WTC11 (cell line): ENCODE results near the gene SPHK1. TPM values are rescaled to one million over a fixed set of nuclear protein-coding genes. Genes with fewer than 3 reads are reported as not detected.

ENCODE experiments used
- ATAC-seq: fragments of 200-7000 bp; cut with Tn5 transposase; 2 replicates; pipeline ENCODE4 v1.10.0; 2021; ENCODE audit warnings: mild to moderate bottlenecking, moderate library complexity
- CTCF ChIA-PET: fragments of 300-600 bp; sonication (Branson Sonifier 250); formaldehyde crosslinking; loops from one replicate; lab custom pipeline; 2021; ENCODE audit warnings: antibody characterized with exemption; lab: Charles Lee
- POLR2A ChIA-PET: fragments of 350-600 bp; sonication (Branson Sonifier 250); formaldehyde crosslinking; loops from one replicate; lab custom pipeline; 2021; ENCODE audit warnings: antibody characterized with exemption; lab: Charles Lee
- DNase-seq: peaks from one replicate; pipeline ENCODE4 v3.0.0; 2021; ENCODE audit warnings: low spot score
- H3K27ac Mint-ChIP-seq: 2 replicates; pipeline ENCODE4 v1.8.0; 2021; ENCODE audit warnings: mixed read lengths
- H3K27me3 Mint-ChIP-seq: 2 replicates; pipeline ENCODE4 v1.8.0; 2021; ENCODE audit warnings: low read depth, mild to moderate bottlenecking, moderate library complexity, mixed read lengths
- H3K36me3 Mint-ChIP-seq: 2 replicates; pipeline ENCODE4 v1.8.0; 2021; ENCODE audit warnings: mixed read lengths
- H3K4me1 Mint-ChIP-seq: 2 replicates; pipeline ENCODE4 v1.8.0; 2022; ENCODE audit warnings: mixed read lengths
- H3K4me3 Mint-ChIP-seq: 2 replicates; pipeline ENCODE4 v1.8.0; 2021; ENCODE audit warnings: mild to moderate bottlenecking, moderate library complexity, mixed read lengths
- H3K9me3 Mint-ChIP-seq: 2 replicates; pipeline ENCODE4 v1.8.0; 2021; ENCODE audit warnings: mixed read lengths
- ATF3 ChIP-seq: sonication (generic); formaldehyde crosslinking; conservative IDR thresholded peaks from 2 replicates; pipeline ENCODE4 v1.8.1; 2022; ENCODE audit warnings: mild to moderate bottlenecking, missing genetic modification reagents
- CREB1 ChIP-seq: sonication (generic); formaldehyde crosslinking; IDR thresholded peaks from 2 replicates; pipeline ENCODE4 v1.8.0; 2023; ENCODE audit warnings: mild to moderate bottlenecking, missing genetic modification reagents
- FOXJ3 ChIP-seq: sonication (generic); formaldehyde crosslinking; IDR thresholded peaks from 2 replicates; pipeline ENCODE4 v1.9.0; 2021; ENCODE audit warnings: missing genetic modification reagents, mild to moderate bottlenecking, borderline replicate concordance
- FOXK1 ChIP-seq: sonication (generic); formaldehyde crosslinking; IDR thresholded peaks from 2 replicates; pipeline ENCODE4 v1.8.0; 2022; ENCODE audit warnings: mild to moderate bottlenecking, moderate library complexity, missing genetic modification reagents
- HMGXB4 ChIP-seq: sonication (generic); formaldehyde crosslinking; IDR thresholded peaks from 2 replicates; pipeline ENCODE4 v1.8.1; 2023; ENCODE audit warnings: mild to moderate bottlenecking, moderate library complexity, missing genetic modification reagents
- MXD4 ChIP-seq: fragments of 250-450 bp; sonication (Bioruptor Pico); IDR thresholded peaks from 2 replicates; pipeline ENCODE4 v1.8.0; 2021; ENCODE audit warnings: mild to moderate bottlenecking, moderate library complexity, borderline replicate concordance
- MYBL2 ChIP-seq: sonication (generic); formaldehyde crosslinking; IDR thresholded peaks from 2 replicates; pipeline ENCODE4 v1.8.1; 2023; ENCODE audit warnings: mild to moderate bottlenecking, moderate library complexity, missing genetic modification reagents
- NFE2L1 ChIP-seq: sonication (generic); formaldehyde crosslinking; IDR thresholded peaks from 2 replicates; pipeline ENCODE4 v1.8.1; 2023; ENCODE audit warnings: missing genetic modification reagents
- NR1H2 ChIP-seq: sonication (generic); formaldehyde crosslinking; IDR thresholded peaks from 2 replicates; pipeline ENCODE4 v1.9.0; 2021; ENCODE audit warnings: mild to moderate bottlenecking, moderate library complexity, missing genetic modification reagents
- PRRX2 ChIP-seq: fragments of 250-450 bp; sonication (Bioruptor Pico); IDR thresholded peaks from 2 replicates; pipeline ENCODE4 v1.8.0; 2021; ENCODE audit warnings: mild to moderate bottlenecking
- SOX15 ChIP-seq: fragments of 250-450 bp; sonication (Bioruptor Pico); IDR thresholded peaks from 2 replicates; pipeline ENCODE4 v1.9.0; 2021; ENCODE audit warnings: mild to moderate bottlenecking
- STAT6 ChIP-seq: sonication (generic); formaldehyde crosslinking; conservative IDR thresholded peaks from 2 replicates; pipeline ENCODE4 v1.8.1; 2023; ENCODE audit warnings: mild to moderate bottlenecking, low read depth, missing genetic modification reagents, moderate library complexity
- ZNF121 ChIP-seq: sonication (generic); formaldehyde crosslinking; IDR thresholded peaks from 2 replicates; pipeline ENCODE4 v1.8.0; 2023; ENCODE audit warnings: missing genetic modification reagents
- ZNF263 ChIP-seq: sonication (generic); formaldehyde crosslinking; IDR thresholded peaks from 2 replicates; pipeline ENCODE4 v1.8.1; 2022; ENCODE audit warnings: low read depth, mild to moderate bottlenecking, moderate library complexity, missing genetic modification reagents
- ZNF317 ChIP-seq: sonication (generic); formaldehyde crosslinking; IDR thresholded peaks from 2 replicates; pipeline ENCODE4 v1.8.1; 2023; ENCODE audit warnings: low read depth, mild to moderate bottlenecking, moderate library complexity, missing genetic modification reagents, borderline replicate concordance
- ZNF671 ChIP-seq: fragments of 250-450 bp; sonication (Bioruptor Pico); IDR thresholded peaks from 2 replicates; pipeline ENCODE4 v1.8.0; 2021; ENCODE audit warnings: mild to moderate bottlenecking
- total RNA-seq: library from RNA; stranded (reverse); gene quantifications from 3 replicates; pipeline ENCODE4 v1.2.3, GENCODE V29; 2021
- TF ChIP-seq, protein P1 (sequence below): fragments of 250-450 bp; sonication (Bioruptor Pico); IDR thresholded peaks from 2 replicates; pipeline ENCODE4 v1.9.0; 2021; ENCODE audit warnings: mild to moderate bottlenecking, borderline replicate concordance
- TF ChIP-seq, protein P2 (sequence below): sonication (generic); formaldehyde crosslinking; IDR thresholded peaks from 2 replicates; pipeline ENCODE4 v1.8.1; 2023; ENCODE audit warnings: mild to moderate bottlenecking, missing genetic modification reagents, moderate library complexity
- TF ChIP-seq, protein P3 (sequence below): sonication (generic); formaldehyde crosslinking; IDR thresholded peaks from 2 replicates; pipeline ENCODE4 v1.8.1; 2022; ENCODE audit warnings: low read depth, mild to moderate bottlenecking, moderate library complexity, missing genetic modification reagents, borderline replicate concordance
- TF ChIP-seq, protein P4 (sequence below): fragments of 250-450 bp; sonication (Bioruptor Pico); IDR thresholded peaks from 2 replicates; pipeline ENCODE4 v2.1.2; 2022; ENCODE audit warnings: mild to moderate bottlenecking, moderate library complexity
- TF ChIP-seq, protein P5 (sequence below): fragments of 250-450 bp; sonication (Bioruptor Pico); IDR thresholded peaks from 2 replicates; pipeline ENCODE4 v1.9.0; 2021; ENCODE audit warnings: mild to moderate bottlenecking

SPHK1 gene
- total RNA-seq, 1 experiment from 2014 or later: 2.5 TPM

- no peak for TF ChIP-seq NR1H2 (CRISPR knock-in tag)
- no peak for TF ChIP-seq HMGXB4
- no peak for TF ChIP-seq ZNF121 (CRISPR knock-in tag)
- TF ChIP-seq MYBL2 (CRISPR knock-in tag): no peak
- TF ChIP-seq FOXJ3 (CRISPR knock-in tag): no peak
- TF ChIP-seq NFE2L1 (CRISPR knock-in tag): no peak
- TF ChIP-seq ATF3: no peak
- no peak for TF ChIP-seq ZNF263 (CRISPR knock-in tag)
- TF ChIP-seq, all 79 proteins: peak for 0
Measured at GRCh38 chr17:76367642-76368041, 16.8 kb upstream of the SPHK1 start (continued).

GRCh38 chr17:76368545-76368944 lies 15.9 kb upstream of the SPHK1 start:
- H3K36me3 Mint-ChIP-seq: no peaks in the 10 kb centered on the region
- POLR2A ChIA-PET: no interaction called here
- no peak overlapping the region for H3K27ac Mint-ChIP-seq
- no peaks in the 10 kb centered on the region for H3K9me3 Mint-ChIP-seq
- no peak for ATAC-seq
- CTCF ChIA-PET: interaction anchor here (0.5 to 4.3 kb wide), 5 partner anchors 10 to 154 kb away, joined by 3 to 34 read pairs (median 3); no protein-coding TSS in a partner anchor
- H3K4me3 Mint-ChIP-seq: no peak overlapping the region
- TF ChIP-seq STAT6 (CRISPR knock-in tag) (no peak), CREB1 (CRISPR knock-in tag) (no peak)
- TF ChIP-seq, protein P1, sequence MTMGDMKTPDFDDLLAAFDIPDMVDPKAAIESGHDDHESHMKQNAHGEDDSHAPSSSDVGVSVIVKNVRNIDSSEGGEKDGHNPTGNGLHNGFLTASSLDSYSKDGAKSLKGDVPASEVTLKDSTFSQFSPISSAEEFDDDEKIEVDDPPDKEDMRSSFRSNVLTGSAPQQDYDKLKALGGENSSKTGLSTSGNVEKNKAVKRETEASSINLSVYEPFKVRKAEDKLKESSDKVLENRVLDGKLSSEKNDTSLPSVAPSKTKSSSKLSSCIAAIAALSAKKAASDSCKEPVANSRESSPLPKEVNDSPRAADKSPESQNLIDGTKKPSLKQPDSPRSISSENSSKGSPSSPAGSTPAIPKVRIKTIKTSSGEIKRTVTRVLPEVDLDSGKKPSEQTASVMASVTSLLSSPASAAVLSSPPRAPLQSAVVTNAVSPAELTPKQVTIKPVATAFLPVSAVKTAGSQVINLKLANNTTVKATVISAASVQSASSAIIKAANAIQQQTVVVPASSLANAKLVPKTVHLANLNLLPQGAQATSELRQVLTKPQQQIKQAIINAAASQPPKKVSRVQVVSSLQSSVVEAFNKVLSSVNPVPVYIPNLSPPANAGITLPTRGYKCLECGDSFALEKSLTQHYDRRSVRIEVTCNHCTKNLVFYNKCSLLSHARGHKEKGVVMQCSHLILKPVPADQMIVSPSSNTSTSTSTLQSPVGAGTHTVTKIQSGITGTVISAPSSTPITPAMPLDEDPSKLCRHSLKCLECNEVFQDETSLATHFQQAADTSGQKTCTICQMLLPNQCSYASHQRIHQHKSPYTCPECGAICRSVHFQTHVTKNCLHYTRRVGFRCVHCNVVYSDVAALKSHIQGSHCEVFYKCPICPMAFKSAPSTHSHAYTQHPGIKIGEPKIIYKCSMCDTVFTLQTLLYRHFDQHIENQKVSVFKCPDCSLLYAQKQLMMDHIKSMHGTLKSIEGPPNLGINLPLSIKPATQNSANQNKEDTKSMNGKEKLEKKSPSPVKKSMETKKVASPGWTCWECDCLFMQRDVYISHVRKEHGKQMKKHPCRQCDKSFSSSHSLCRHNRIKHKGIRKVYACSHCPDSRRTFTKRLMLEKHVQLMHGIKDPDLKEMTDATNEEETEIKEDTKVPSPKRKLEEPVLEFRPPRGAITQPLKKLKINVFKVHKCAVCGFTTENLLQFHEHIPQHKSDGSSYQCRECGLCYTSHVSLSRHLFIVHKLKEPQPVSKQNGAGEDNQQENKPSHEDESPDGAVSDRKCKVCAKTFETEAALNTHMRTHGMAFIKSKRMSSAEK (CRISPR knock-in tag): no peak
- H3K4me1 Mint-ChIP-seq: peaks cover 26% of the 10 kb centered on the region
- no peaks in the 10 kb centered on the region; the same call in 1 of the 2 replicates for H3K27me3 Mint-ChIP-seq
- DNase-seq: no peak

DNA sequence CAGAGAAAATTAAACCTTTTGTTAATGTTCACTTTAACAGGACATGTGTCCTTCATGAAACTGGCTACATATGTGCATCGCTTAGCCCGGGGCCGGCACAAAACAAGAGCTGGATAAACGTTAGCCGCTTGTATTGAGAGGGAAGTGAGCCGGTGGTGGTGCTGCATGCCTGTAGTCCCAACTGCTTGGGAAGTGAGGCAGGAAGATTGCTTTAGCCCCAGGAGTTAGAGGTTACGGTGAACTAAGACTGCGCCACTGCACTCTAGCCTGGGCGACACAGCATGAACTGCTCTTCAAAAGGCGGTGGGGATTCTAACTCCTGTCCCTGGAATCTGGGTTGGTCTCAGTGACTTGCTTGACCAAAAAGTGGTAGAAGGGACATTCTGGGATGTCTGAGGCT lies 15.0 kb upstream of the SPHK1 start:
- H3K36me3 Mint-ChIP-seq: no peaks in the 10 kb centered on the region
- H3K4me1 Mint-ChIP-seq: peaks cover 26% of the 10 kb centered on the region
- H3K9me3 Mint-ChIP-seq: no peaks in the 10 kb centered on the region
- no peak overlapping the region for H3K27ac Mint-ChIP-seq
- no peaks in the 10 kb centered on the region; the same call in 1 of the 2 replicates for H3K27me3 Mint-ChIP-seq
- DNase-seq: no peak
- CTCF ChIA-PET: interaction anchor here (1.4 to 4.3 kb wide), 9 partner anchors 7 to 153 kb away, joined by 3 to 34 read pairs (median 10); partner anchors contain the start of gene SPHK1
- no peak for ATAC-seq
- H3K4me3 Mint-ChIP-seq: no peak overlapping the region
- POLR2A ChIA-PET: no interaction called here
- TF ChIP-seq, protein P2, sequence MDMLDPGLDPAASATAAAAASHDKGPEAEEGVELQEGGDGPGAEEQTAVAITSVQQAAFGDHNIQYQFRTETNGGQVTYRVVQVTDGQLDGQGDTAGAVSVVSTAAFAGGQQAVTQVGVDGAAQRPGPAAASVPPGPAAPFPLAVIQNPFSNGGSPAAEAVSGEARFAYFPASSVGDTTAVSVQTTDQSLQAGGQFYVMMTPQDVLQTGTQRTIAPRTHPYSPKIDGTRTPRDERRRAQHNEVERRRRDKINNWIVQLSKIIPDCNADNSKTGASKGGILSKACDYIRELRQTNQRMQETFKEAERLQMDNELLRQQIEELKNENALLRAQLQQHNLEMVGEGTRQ: no peak
- TF ChIP-seq, protein P3, sequence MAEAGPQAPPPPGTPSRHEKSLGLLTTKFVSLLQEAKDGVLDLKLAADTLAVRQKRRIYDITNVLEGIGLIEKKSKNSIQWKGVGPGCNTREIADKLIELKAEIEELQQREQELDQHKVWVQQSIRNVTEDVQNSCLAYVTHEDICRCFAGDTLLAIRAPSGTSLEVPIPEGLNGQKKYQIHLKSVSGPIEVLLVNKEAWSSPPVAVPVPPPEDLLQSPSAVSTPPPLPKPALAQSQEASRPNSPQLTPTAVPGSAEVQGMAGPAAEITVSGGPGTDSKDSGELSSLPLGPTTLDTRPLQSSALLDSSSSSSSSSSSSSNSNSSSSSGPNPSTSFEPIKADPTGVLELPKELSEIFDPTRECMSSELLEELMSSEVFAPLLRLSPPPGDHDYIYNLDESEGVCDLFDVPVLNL (CRISPR knock-in tag): no peak
- TF ChIP-seq ZNF671 (CRISPR knock-in tag) (no peak), MXD4 (CRISPR knock-in tag) (no peak), FOXK1 (CRISPR knock-in tag) (no peak), PRRX2 (CRISPR knock-in tag) (no peak), SOX15 (CRISPR knock-in tag) (no peak), ZNF317 (CRISPR knock-in tag) (no peak)
- TF ChIP-seq, protein P4, sequence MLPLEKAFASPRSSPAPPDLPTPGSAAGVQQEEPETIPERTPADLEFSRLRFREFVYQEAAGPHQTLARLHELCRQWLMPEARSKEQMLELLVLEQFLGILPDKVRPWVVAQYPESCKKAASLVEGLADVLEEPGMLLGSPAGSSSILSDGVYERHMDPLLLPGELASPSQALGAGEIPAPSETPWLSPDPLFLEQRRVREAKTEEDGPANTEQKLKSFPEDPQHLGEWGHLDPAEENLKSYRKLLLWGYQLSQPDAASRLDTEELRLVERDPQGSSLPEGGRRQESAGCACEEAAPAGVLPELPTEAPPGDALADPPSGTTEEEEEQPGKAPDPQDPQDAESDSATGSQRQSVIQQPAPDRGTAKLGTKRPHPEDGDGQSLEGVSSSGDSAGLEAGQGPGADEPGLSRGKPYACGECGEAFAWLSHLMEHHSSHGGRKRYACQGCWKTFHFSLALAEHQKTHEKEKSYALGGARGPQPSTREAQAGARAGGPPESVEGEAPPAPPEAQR (CRISPR knock-in tag): no peak
- TF ChIP-seq, protein P5, sequence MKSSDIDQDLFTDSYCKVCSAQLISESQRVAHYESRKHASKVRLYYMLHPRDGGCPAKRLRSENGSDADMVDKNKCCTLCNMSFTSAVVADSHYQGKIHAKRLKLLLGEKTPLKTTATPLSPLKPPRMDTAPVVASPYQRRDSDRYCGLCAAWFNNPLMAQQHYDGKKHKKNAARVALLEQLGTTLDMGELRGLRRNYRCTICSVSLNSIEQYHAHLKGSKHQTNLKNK (CRISPR knock-in tag): no peak
